Skeletal muscle tissue (tissue), 4 donors: ENCODE results near the gene SPATA25. TPM values are rescaled to one million over a fixed set of nuclear protein-coding genes. Genes with fewer than 3 reads are reported as not detected.
"Not testable (repeated sequence)": the region's sequence is repeated elsewhere in the genome, so short reads cannot be mapped to it uniquely, and the experiment has no call there.

Experiments
- H3K27ac ChIP-seq: one replicate; pipeline ENCODE4 v1.7.0; 2013; ENCODE audit warnings: mild to moderate bottlenecking, low read depth, low read length, inconsistent platforms
- H3K27me3 ChIP-seq, 3 donors: one replicate each; pipeline ENCODE4 v1.7.0; 2013; ENCODE audit warnings: low read length in 3 of 3; ENCODE audit not compliant: control insufficient read depth in 3 of 3, insufficient read depth in 3 of 3
- H3K36me3 ChIP-seq, 3 donors: one replicate each; pipeline ENCODE4 v1.7.0; 2013; ENCODE audit warnings: low read length in 3 of 3; ENCODE audit not compliant: control insufficient read depth in 3 of 3, insufficient read depth in 3 of 3
- H3K4me1 ChIP-seq, 3 donors: one replicate each; pipeline ENCODE4 v1.7.0; 2013; ENCODE audit warnings: low read length in 3 of 3, mild to moderate bottlenecking in 3 of 3; ENCODE audit not compliant: control insufficient read depth in 3 of 3, insufficient read depth in 3 of 3
- H3K4me3 ChIP-seq, 3 donors: one replicate each; pipeline ENCODE4 v1.7.0; 2013; ENCODE audit warnings: low read length in 3 of 3
- H3K9ac ChIP-seq, 3 donors: one replicate each; pipeline ENCODE4 v1.7.0; 2013; ENCODE audit warnings: low read length in 3 of 3, mild to moderate bottlenecking in 3 of 3, moderate library complexity in 2 of 3, low read depth in 1 of 3
- H3K9me3 ChIP-seq, 3 donors: one replicate each; pipeline ENCODE4 v1.7.0; 2013; ENCODE audit warnings: low read length in 3 of 3; ENCODE audit not compliant: control insufficient read depth in 3 of 3
- total RNA-seq: library from RNA; depleted of rRNA; stranded (reverse); fragments of >200 nt; gene quantifications from one replicate; pipeline ENCODE4 v1.2.3, GENCODE V29; 2014
- donor health status: Osteomylitis.

The SPATA25 gene
- total RNA-seq, 1 donor from 2014 or later: 2.6 TPM

DNA sequence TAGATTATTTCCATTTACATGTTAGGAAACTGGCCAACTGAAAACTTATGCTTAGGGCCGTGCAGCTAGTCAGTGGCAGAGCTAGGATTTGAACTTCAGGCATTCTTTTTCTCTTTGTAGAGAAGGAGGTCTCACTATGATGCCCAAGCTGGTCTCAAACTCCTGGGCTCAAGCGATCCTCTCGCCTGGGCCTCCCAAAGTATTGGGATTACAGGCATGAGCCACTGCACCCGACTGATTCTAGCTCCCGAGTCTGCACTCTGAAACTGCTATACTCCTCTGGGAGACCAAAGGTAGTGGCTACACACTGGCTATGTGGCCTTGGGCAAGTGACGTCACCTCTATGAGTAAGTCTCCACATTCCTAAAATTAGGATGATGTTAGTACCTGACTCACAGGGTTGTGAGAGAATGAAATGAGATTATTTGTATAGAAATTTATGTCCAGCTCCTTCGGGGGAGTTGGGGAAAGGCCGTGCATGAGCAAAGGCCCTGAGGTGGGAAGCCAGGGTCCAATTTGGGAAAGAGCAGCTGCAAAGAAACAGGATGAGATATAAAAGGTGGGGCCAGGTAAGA lies 18.2 kb upstream of the SPATA25 start:
- H3K4me3 ChIP-seq: no peak overlapping the region
- peaks cover 0 to 7% (median 3%) of the 10 kb centered on the region in 3 donors for H3K36me3 ChIP-seq
- no peak overlapping the region for H3K9ac ChIP-seq

DNA sequence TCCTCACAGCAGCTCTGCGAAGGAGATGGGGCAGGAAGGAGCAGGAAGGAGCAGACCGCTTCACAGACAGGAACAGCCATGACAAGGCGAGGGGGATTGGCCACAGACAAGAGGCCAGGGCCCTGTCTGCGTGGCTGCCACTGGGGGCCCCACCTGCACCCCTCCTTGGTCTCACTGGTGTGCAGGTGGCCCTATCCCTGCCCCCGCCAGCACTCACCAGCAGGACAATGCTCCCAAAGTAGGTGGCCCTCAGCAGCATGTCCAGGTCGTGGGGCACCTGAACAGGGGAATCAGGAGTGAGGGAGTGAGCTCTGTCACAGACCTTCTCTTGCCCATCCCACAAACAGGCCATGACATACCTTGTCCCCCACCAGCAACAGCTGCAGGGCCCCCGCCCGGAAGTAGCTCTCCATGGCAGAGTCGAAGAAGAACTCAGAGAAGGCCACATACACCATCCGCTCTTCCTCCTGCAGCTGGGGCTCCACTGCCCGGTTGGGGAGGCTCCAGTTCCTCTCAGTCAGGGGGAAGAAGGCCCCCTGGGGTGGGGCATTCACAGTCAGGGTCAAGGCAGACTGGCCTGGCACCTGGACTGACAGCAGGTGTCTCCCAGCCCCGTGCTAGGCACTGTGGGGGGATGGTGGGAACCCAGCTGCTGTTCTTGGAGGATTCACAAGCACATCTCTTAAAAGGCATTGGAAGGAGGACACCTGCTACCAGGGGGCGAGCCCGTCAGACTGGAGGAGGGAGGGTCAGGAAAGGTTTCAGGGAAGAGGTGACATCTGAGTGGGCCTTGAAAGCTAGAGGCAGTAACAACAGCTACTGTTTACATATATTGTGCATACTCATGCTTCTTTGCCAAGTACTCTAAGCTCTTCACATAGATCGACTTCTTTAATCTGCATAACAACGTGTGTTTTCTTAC lies 17.4 kb upstream of the SPATA25 start:
- Histone ChIP-seq H3K27me3 (no peaks in the 10 kb centered on the region), H3K36me3 (peaks cover 0 to 7% (median 3%) of the 10 kb centered on the region in 3 donors), H3K9me3 (no peaks in the 10 kb centered on the region), H3K4me3 (no peak overlapping the region), H3K9ac (no peak overlapping the region), H3K27ac (no peak overlapping the region), H3K4me1 (peaks cover 0 to 2% (median 0%) of the 10 kb centered on the region in 3 donors)

More for the DNA sequence above, 18.2 kb upstream of the SPATA25 start:
- no peaks in the 10 kb centered on the region for H3K9me3 ChIP-seq
- peaks cover 0 to 2% (median 0%) of the 10 kb centered on the region in 3 donors for H3K4me1 ChIP-seq
- no peaks in the 10 kb centered on the region for H3K27me3 ChIP-seq
- H3K27ac ChIP-seq: no peak overlapping the region

DNA sequence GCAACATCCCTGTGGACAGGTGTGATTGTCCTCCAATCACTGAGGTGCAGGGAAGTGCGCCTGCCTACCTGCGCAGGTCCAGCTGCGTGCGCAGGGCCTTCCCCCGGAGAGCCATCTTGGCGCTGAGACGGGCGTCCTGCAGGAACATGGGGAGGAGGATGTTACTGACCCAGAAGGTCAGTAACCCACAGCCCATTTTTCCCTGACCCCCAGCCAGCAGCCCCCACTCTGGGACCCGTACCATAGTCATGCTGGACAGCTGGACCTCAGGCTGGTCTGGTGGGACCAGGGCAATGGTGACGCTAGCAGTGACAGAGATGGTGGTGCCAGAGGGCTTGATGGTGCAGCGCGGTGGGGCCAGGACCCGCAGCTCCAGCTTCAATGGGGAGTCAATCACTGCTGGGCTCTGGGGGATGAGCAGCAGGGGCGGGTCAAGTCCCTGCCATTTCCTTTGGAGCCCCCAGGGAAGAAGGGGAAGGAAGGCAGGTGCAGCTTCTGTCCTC lies 14.8 kb upstream of the SPATA25 start:
- H3K27ac ChIP-seq: no peak overlapping the region
- no peaks in the 10 kb centered on the region for H3K4me1 ChIP-seq
- H3K36me3 ChIP-seq: peaks cover 20 to 26% (median 22%) of the 10 kb centered on the region in 3 donors
- H3K27me3 ChIP-seq: no peaks in the 10 kb centered on the region
- H3K9ac ChIP-seq: no peak overlapping the region
- H3K9me3 ChIP-seq: no peaks in the 10 kb centered on the region
- H3K4me3 ChIP-seq: no peak overlapping the region

DNA sequence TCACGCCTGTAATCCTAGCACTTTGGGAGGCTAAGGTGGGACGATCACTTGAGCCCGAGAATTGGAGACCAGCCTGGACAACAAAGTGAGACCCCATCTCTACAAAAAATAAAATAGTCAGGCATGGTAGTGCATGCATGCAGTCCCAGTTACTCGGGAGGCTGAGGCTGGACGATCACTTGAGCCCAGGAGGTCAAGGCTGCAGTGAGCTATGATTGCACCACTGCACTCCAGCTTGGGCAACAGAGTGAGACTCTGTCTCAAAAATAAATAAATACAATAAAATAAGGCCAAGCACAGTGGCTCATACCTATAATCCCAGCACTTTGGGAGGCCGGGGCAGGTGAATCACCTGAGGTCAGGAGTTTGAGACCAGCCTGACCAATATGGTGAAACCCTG lies 13.9 kb upstream of the SPATA25 start:
- not testable (repeated sequence) for H3K27me3 ChIP-seq, H3K4me1 ChIP-seq, H3K4me3 ChIP-seq, H3K9me3 ChIP-seq, H3K9ac ChIP-seq, H3K27ac ChIP-seq
- H3K36me3 ChIP-seq: peaks cover 28 to 34% (median 29%) of the 10 kb centered on the region in 3 donors

DNA sequence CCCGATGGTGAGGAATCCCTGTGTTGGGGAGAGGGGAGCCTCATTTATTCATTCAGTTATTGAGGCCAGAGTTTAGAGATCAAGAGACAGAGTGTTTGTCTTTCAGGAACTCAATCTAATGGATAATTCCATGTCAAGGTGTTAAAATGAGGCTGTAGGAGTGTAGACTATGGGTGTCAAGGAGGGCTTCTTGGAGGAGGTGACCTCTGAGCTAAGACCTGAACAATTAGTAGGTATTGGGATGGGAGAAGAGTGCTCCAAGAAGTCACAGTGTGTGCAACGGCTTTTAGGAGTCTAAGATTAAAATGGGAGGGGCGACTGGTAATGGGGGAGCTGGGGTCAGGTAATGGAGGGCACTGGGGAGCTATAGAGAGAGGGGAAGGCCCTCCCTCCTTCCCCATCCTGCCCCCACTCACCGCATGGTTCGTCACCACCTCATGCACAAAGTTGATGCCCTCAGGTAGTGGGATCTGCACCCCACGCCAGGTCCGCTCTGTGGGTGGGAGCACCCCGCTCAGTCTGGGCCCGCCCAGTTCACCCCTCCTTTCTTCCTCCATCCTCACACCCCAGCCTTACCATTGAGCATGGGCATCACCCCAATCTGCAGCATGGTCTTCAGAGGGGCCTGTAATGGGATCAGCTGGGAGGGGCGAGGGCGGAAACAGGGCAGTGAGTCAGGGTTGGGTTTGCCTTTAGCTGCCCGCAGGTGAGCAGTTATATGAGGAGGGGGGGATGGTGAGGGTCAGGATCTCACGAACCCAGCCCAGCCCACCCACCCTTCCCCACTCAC lies 11.8 kb upstream of the SPATA25 start:
- Histone ChIP-seq H3K27ac (no peak overlapping the region), H3K4me3 (no peak overlapping the region), H3K36me3 (peaks cover 40 to 46% (median 41%) of the 10 kb centered on the region in 3 donors), H3K9ac (no peak overlapping the region), H3K27me3 (no peaks in the 10 kb centered on the region), H3K4me1 (no peaks in the 10 kb centered on the region), H3K9me3 (no peaks in the 10 kb centered on the region)

DNA sequence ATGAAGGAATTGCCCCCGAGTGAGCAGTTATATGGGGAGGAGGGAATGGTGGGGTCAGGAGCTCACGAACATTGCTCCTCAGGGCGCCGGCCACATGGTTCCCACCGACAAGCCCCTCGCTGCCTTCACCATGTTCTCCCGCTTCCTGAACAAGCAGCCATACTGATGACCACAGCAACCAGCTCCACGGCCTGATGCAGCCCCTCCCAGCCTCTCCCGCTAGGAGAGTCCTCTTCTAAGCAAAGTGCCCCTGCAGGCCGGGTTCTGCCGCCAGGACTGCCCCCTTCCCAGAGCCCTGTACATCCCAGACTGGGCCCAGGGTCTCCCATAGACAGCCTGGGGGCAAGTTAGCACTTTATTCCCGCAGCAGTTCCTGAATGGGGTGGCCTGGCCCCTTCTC lies 10.9 kb upstream of the SPATA25 start:
- H3K27me3 ChIP-seq: no peaks in the 10 kb centered on the region
- H3K9me3 ChIP-seq: no peaks in the 10 kb centered on the region
- H3K4me3 ChIP-seq: no peak overlapping the region
- no peak overlapping the region for H3K27ac ChIP-seq
- peaks cover 47 to 53% (median 47%) of the 10 kb centered on the region in 3 donors for H3K36me3 ChIP-seq
- peaks cover 0 to under 1% (median 0%) of the 10 kb centered on the region in 3 donors for H3K4me1 ChIP-seq
- no peak overlapping the region for H3K9ac ChIP-seq

DNA sequence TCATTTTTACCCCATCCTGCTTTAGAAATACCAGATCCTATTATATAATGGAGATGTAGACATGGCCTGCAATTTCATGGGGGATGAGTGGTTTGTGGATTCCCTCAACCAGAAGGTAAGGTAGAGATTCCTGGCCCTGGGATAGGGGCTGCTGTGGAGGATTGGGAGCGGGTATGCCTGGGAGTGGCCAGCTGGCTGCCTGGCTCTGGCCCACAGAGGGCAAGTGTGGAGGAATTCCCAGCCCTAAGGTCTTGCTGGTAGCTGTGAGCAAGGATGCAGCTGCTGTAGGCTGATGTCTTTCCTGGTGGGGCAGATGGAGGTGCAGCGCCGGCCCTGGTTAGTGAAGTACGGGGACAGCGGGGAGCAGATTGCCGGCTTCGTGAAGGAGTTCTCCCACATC lies 10.3 kb upstream of the SPATA25 start:
- Histone ChIP-seq H3K9me3 (no peaks in the 10 kb centered on the region), H3K27ac (no peak overlapping the region), H3K4me1 (peaks cover 5 to 6% (median 5%) of the 10 kb centered on the region in 3 donors), H3K27me3 (no peaks in the 10 kb centered on the region), H3K36me3 (peaks cover 52 to 59% (median 53%) of the 10 kb centered on the region in 3 donors), H3K9ac (no peak overlapping the region), H3K4me3 (no peak overlapping the region)

DNA sequence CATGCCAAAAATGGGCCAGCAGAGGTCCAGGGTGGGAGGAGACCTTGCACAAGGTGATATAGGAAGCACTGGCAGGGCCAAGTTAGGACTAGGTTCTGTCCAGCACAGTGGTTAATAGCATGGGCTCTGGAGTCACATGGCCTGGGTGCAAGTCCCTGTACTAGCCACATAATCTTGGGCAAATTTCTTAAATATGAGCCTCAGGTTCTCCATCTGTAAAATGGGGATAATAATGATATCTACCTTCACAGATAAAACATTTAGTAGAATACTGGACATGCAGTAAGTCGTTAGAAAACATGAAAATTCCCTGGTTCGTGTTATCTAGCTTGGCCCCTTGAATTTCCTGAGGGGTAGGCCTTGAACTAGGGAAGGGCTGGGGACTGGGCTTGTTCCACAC lies 9.9 kb upstream of the SPATA25 start:
- H3K36me3 ChIP-seq: peaks cover 54 to 62% (median 57%) of the 10 kb centered on the region in 3 donors
- H3K9me3 ChIP-seq: no peaks in the 10 kb centered on the region
- H3K9ac ChIP-seq: no peak overlapping the region
- peaks cover 9 to 10% (median 9%) of the 10 kb centered on the region in 3 donors for H3K4me1 ChIP-seq
- no peak overlapping the region for H3K27ac ChIP-seq
- no peaks in the 10 kb centered on the region for H3K27me3 ChIP-seq
- no peak overlapping the region for H3K4me3 ChIP-seq

DNA sequence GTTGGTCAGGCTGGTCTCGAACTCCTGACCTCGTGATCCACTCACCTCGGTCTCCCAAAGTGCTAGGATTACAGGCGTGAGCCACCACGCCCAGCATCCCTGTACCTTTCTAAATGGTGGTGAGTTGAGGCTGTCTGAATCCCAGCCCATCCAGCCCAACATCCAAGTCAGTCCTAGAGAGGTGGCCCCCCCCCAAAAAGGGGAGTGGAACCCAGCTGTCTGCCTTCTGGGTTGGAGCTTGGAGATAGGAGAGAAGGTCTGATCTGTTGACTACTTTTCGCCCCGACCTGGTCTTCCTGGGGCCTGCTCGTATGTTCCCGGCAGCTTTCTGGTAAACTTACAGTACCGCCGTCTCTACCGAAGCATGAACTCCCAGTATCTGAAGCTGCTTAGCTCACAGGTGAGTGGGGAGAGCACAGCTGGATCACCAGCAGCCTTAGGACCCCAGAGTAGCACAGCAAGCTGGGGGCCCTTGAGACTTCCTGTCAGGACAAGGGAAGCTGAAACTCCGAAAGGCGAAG lies 9.3 kb upstream of the SPATA25 start:
- H3K9ac ChIP-seq: no peak overlapping the region
- H3K4me1 ChIP-seq: peaks cover 15 to 16% (median 15%) of the 10 kb centered on the region in 3 donors
- peaks cover 57 to 62% (median 57%) of the 10 kb centered on the region in 3 donors for H3K36me3 ChIP-seq
- no peak overlapping the region for H3K27ac ChIP-seq
- H3K9me3 ChIP-seq: no peaks in the 10 kb centered on the region
- no peak overlapping the region for H3K4me3 ChIP-seq
- H3K27me3 ChIP-seq: no peaks in the 10 kb centered on the region
